ENCODE data around the gene DACT1. TPM values are rescaled to one million over a fixed set of nuclear protein-coding genes. Genes with fewer than 3 reads are reported as not detected.

Gene DACT1
- total RNA-seq, 2 experiments from 2014 or later = 1.3 TPM

- H3K4me3 Mint-ChIP-seq = no peak overlapping the region
- Histone ChIP-seq H3K27ac (ENCODE audit: low read depth in 1 of 2, low read length in 2 of 2) (no peak overlapping the region), H3K27me3 (ENCODE audit: control insufficient read depth in 1 of 2, insufficient read depth in 2 of 2, low read length in 2 of 2) (no peaks in the 10 kb centered on the region), H3K4me1 (ENCODE audit: insufficient read depth, low read length) (no peaks in the 10 kb centered on the region), H3K4me3 (ENCODE audit: low read length) (no peak overlapping the region), H3K36me3 (ENCODE audit: insufficient read depth, low read length) (no peaks in the 10 kb centered on the region), H3K9me3 (ENCODE audit: control insufficient read depth in 1 of 2, insufficient read depth in 1 of 2, low read length in 2 of 2) (no peaks in the 10 kb centered on the region)
- DNase-seq (no peak), ATAC-seq (ENCODE audit: poor library complexity) (no peak)
- intact Hi-C loops (cut with DNase I, micrococcal nuclease) = no loop called here
- ChIA-PET CTCF (no interaction called here), POLR2A (no interaction called here)
- H3K36me3 Mint-ChIP-seq (ENCODE audit: low read depth) = no peaks in the 10 kb centered on the region
- H3K9me3 Mint-ChIP-seq = no peaks in the 10 kb centered on the region
- H3K27ac Mint-ChIP-seq = no peak overlapping the region
- no peaks in the 10 kb centered on the region for H3K4me1 Mint-ChIP-seq (ENCODE audit: low read depth)
- H3K27me3 Mint-ChIP-seq = no peaks in the 10 kb centered on the region
- no peak for TF ChIP-seq CTCF (IDR thresholded peaks at IDR 0.05)
Measured at GRCh38 chr14:58629281-58629680, 8.5 kb upstream of the DACT1 start.

GRCh38 chr14:58631732-58632131 is 6.0 kb upstream of the DACT1 start:
- Histone ChIP-seq H3K4me1 (ENCODE audit: insufficient read depth, low read length) (no peaks in the 10 kb centered on the region), H3K4me3 (ENCODE audit: low read length) (no peak overlapping the region), H3K27ac (ENCODE audit: low read depth in 1 of 2, low read length in 2 of 2) (no peak overlapping the region), H3K27me3 (ENCODE audit: control insufficient read depth in 1 of 2, insufficient read depth in 2 of 2, low read length in 2 of 2) (no peaks in the 10 kb centered on the region), H3K9me3 (ENCODE audit: control insufficient read depth in 1 of 2, insufficient read depth in 1 of 2, low read length in 2 of 2) (no peaks in the 10 kb centered on the region), H3K36me3 (ENCODE audit: insufficient read depth, low read length) (no peaks in the 10 kb centered on the region)
- Mint-ChIP-seq H3K27ac (no peak overlapping the region), H3K4me3 (no peak overlapping the region), H3K27me3 (peaks cover 9% of the 10 kb centered on the region), H3K9me3 (no peaks in the 10 kb centered on the region), H3K36me3 (ENCODE audit: low read depth) (no peaks in the 10 kb centered on the region), H3K4me1 (ENCODE audit: low read depth) (peaks cover 9% of the 10 kb centered on the region)
- ATAC-seq (ENCODE audit: poor library complexity) (no peak), DNase-seq (no peak)
- no peak for TF ChIP-seq CTCF (IDR thresholded peaks at IDR 0.05)
- ChIA-PET CTCF (no interaction called here), POLR2A (no interaction called here)
- intact Hi-C loops (cut with DNase I, micrococcal nuclease) = no loop called here

GRCh38 chr14:58633831-58634230 is 3.9 kb upstream of the DACT1 start:
- POLR2A ChIA-PET = no interaction called here
- ATAC-seq (ENCODE audit: poor library complexity) (no peak), DNase-seq (no peak)
- intact Hi-C loops (cut with DNase I, micrococcal nuclease) = no loop called here
- TF ChIP-seq CTCF (IDR thresholded peaks at IDR 0.05) = no peak
- Mint-ChIP-seq H3K4me1 (ENCODE audit: low read depth) (peaks cover 20% of the 10 kb centered on the region), H3K9me3 (no peaks in the 10 kb centered on the region), H3K27ac (no peak overlapping the region), H3K36me3 (ENCODE audit: low read depth) (peaks cover 4% of the 10 kb centered on the region), H3K27me3 (peaks cover 15% of the 10 kb centered on the region), H3K4me3 (no peak overlapping the region)
- Histone ChIP-seq H3K4me3 (ENCODE audit: low read length) (no peak overlapping the region), H3K36me3 (ENCODE audit: insufficient read depth, low read length) (no peaks in the 10 kb centered on the region), H3K4me1 (ENCODE audit: insufficient read depth, low read length) (peaks cover 12% of the 10 kb centered on the region), H3K9me3 (ENCODE audit: control insufficient read depth in 1 of 2, insufficient read depth in 1 of 2, low read length in 2 of 2) (no peaks in the 10 kb centered on the region), H3K27ac (ENCODE audit: low read depth in 1 of 2, low read length in 2 of 2) (no peak overlapping the region), H3K27me3 (ENCODE audit: control insufficient read depth in 1 of 2, insufficient read depth in 2 of 2, low read length in 2 of 2) (peaks cover 0 to 9% of the 10 kb centered on the region in 2 experiments)
- CTCF ChIA-PET = no interaction called here

All from CD4-positive, alpha-beta T cell (primary cell).